Muscle layer of duodenum (tissue), 2 donors: ENCODE data around the gene COMT.

ENCODE experiments used
- H3K27ac ChIP-seq: one replicate; pipeline ENCODE4 v1.7.0; 2013; ENCODE audit warnings: mild to moderate bottlenecking, low read length
- H3K27me3 ChIP-seq: one replicate; pipeline ENCODE4 v1.7.0; 2013; ENCODE audit warnings: low read depth, mild to moderate bottlenecking, control low read depth, low read length
- H3K36me3 ChIP-seq, 2 donors: one replicate each; pipeline ENCODE4 v1.7.0; 2013; ENCODE audit warnings: low read length in 2 of 2, control low read depth in 1 of 2, mild to moderate bottlenecking in 1 of 2; ENCODE audit not compliant: insufficient read depth in 2 of 2, control insufficient read depth in 1 of 2
- H3K4me1 ChIP-seq, 2 donors: one replicate each; pipeline ENCODE4 v1.7.0; 2013; ENCODE audit warnings: low read length in 2 of 2, mild to moderate bottlenecking in 2 of 2, control low read depth in 1 of 2, moderate library complexity in 1 of 2; ENCODE audit not compliant: insufficient read depth in 2 of 2, control insufficient read depth in 1 of 2
- H3K4me3 ChIP-seq, 2 donors: one replicate each; pipeline ENCODE4 v1.7.0; 2013; ENCODE audit warnings: low read length in 2 of 2, low read depth in 1 of 2, mild to moderate bottlenecking in 1 of 2
- H3K9me3 ChIP-seq, 2 donors: one replicate each; pipeline ENCODE4 v1.7.0; 2013; ENCODE audit warnings: low read length in 2 of 2, control low read depth in 1 of 2, mild to moderate bottlenecking in 1 of 2; ENCODE audit not compliant: control insufficient read depth in 1 of 2
- donor health status: healthy.

The COMT gene

DNA sequence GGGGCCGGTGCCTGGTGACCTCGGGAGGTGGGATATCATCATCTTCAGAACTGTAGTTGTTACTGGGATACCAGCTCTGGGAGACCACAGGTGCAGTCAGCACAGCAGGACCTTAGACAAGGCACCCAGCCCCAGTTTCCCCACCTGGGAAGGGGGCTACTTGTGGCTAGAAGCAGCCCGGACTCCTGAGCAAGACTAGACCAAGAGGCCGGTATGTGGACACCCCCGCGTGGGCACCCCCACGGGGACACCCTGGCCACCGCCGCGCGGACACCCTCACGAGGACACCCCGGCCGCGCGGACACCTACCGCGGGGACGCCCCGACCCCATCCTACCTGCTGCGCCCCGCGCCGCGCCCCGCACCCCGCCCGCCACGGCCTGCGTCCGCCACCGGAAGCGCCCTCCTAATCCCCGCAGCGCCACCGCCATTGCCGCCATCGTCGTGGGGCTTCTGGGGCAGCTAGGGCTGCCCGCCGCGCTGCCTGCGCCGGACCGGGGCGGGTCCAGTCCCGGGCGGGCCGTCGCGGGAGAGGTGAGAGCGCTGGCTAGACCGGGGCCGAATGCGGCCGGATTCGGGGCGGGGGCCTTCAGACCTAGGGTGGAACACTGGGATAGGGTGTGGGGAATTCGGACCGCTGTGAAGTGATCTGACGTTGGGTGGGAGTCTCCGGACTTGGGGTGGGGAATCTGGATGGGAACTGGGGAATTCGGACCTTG, at the start of gene COMT, which contains the start of gene TXNRD2:
Gene COMT (plus strand): TSS at position 408 of the 718 bp plus-strand sequence. CDS start 20,755 bp downstream, outside the sequence.
Gene TXNRD2 (minus strand): TSS at position 454 of the 718 bp plus-strand sequence. CDS start 15 bp downstream, at position 439.
- Histone ChIP-seq H3K36me3 (peaks cover 0 to 19% of the 10 kb centered on the region in 2 donors), H3K9me3 (no peaks in the 10 kb centered on the region), H3K4me3 (peak within 1 kb of the TSS; percentile 76 to 96), H3K4me1 (peaks cover 14 to 28% of the 10 kb centered on the region in 2 donors), H3K27ac (peak within 1 kb of the TSS; percentile 96), H3K27me3 (no peaks in the 10 kb centered on the region)

- Histone ChIP-seq H3K9me3 (no peaks in the 10 kb centered on the region), H3K27ac (no peak overlapping the region), H3K4me3 (no peak overlapping the region), H3K36me3 (peaks cover 24 to 33% of the 10 kb centered on the region in 2 donors), H3K27me3 (no peaks in the 10 kb centered on the region), H3K4me1 (peaks cover 8 to 14% of the 10 kb centered on the region in 2 donors)
These were observed 49.2 kb upstream of the COMT start for GRCh38 chr22:19892257-19892879.

DNA sequence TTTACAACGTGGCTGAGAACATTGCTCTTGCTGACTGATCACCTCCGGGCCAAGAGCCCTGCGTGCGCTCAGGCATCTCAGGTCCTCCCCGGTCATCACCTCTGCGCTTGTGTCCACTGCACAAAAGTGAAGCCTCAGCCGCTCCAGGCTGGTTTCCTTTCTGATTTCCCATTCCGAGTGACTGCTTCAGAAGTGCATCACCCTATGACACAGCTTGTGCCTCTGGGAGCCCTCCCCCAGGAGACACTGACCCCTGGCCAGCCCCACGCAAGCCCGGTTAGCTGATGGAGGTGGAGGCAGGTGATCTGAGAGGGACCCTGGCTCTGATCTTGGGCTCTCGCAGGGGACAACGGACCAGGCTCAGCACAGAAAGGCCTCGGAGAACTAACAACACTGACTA, 48.6 kb upstream of the COMT start:
- no peak overlapping the region for H3K4me3 ChIP-seq
- H3K36me3 ChIP-seq = peaks cover 24 to 38% of the 10 kb centered on the region in 2 donors
- H3K4me1 ChIP-seq = peaks cover 8 to 14% of the 10 kb centered on the region in 2 donors

GRCh38 chr22:19893363-19893762, 48.2 kb upstream of the COMT start:
- Histone ChIP-seq H3K9me3 (no peaks in the 10 kb centered on the region), H3K27ac (no peak overlapping the region), H3K4me1 (peaks cover 8 to 14% of the 10 kb centered on the region in 2 donors), H3K36me3 (peaks cover 24 to 42% of the 10 kb centered on the region in 2 donors), H3K27me3 (no peaks in the 10 kb centered on the region), H3K4me3 (no peak overlapping the region)

More for the DNA sequence above, 48.6 kb upstream of the COMT start:
- Histone ChIP-seq H3K27ac (no peak overlapping the region), H3K27me3 (no peaks in the 10 kb centered on the region), H3K9me3 (no peaks in the 10 kb centered on the region)

- Histone ChIP-seq H3K27ac (no peak overlapping the region), H3K27me3 (no peaks in the 10 kb centered on the region), H3K4me1 (peaks cover 8 to 14% of the 10 kb centered on the region in 2 donors), H3K36me3 (peaks cover 29 to 51% of the 10 kb centered on the region in 2 donors), H3K9me3 (no peaks in the 10 kb centered on the region), H3K4me3 (no peak overlapping the region)
These were observed 46.3 kb upstream of the COMT start for GRCh38 chr22:19895160-19895849.

DNA sequence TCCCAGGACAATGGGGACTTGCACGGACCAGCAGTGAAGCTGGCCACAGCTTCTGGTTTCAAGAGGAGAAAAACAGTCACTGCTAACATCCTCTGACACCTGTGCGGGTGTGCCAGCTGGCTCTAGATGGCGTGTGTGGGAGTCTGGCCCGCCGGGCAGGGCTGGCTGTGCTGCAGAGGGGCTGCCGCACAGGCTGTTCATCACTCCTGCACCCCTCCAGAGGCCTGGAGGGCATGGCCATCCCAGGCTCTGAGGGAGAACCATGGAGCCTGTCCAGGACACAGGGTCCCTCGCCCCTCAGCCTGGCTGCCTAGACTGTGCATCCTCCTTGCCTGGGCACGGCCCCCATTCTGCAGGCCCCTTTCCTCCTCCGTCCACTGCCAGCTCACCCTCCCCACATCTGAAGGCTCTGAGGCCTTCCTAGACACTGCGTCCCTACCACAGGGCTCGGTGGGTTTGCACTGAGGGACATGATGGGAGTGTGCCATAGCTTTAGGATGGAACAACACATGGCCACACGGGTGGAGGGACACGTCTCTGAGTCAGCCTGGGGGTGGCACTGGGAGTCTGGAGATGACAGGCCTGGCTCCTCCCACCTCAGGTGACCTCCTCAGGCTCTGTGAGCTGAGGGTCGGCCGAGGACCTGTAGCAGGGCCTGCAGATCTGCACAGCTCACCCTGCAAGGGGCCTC, 44.8 kb upstream of the COMT start:
- Histone ChIP-seq H3K36me3 (peaks cover 26 to 61% of the 10 kb centered on the region in 2 donors), H3K27me3 (no peaks in the 10 kb centered on the region), H3K4me1 (peaks cover 8 to 9% of the 10 kb centered on the region in 2 donors), H3K4me3 (no peak overlapping the region), H3K27ac (no peak overlapping the region), H3K9me3 (no peaks in the 10 kb centered on the region)

DNA sequence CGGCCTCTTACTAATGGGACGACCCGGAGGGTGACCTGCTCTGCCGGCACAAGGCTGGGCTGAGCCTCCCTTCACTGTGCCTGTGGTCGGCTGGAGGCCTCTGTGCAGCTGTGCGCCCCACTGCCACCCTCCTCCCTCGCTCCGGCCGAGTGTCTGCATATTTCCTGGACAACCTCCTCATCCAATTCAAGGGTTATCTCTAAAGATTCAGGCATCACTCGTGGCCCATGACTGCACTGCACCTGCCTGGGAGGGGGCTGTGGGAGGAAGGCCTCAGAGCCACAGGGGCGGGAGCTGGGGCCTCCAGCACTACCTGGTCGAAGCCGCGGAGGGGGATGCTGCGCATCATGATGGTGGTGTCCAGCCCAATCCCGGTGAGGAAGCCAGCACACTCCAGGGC, 43.8 kb upstream of the COMT start:
- Histone ChIP-seq H3K4me3 (no peak overlapping the region), H3K27ac (no peak overlapping the region), H3K27me3 (no peaks in the 10 kb centered on the region), H3K36me3 (peaks cover 26 to 69% of the 10 kb centered on the region in 2 donors), H3K4me1 (peaks cover 0 to under 1% of the 10 kb centered on the region in 2 donors), H3K9me3 (no peaks in the 10 kb centered on the region)

DNA sequence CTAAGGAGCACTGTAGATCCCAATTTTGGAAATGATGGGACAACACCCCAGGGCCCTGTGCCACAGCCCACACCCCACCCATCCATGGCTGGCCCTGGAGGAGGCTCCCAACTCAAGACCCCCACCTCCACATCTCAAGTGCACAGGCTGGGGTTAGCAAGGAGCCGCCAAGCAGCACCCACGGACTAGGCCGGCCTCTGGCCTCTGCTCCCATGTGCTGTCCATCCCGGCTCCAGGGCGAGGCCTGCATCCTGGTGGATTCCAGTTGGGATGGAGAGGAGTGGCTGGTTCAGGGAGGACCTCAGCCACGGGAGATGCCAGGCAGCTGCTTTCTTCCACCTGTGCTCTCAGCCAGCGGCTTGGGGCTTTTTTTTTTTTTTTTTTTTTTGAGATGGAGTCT, 43.4 kb upstream of the COMT start:
- Histone ChIP-seq H3K4me3 (no peak overlapping the region), H3K27me3 (no peaks in the 10 kb centered on the region), H3K4me1 (no peaks in the 10 kb centered on the region), H3K9me3 (no peaks in the 10 kb centered on the region), H3K36me3 (peaks cover 22 to 65% of the 10 kb centered on the region in 2 donors), H3K27ac (no peak overlapping the region)

GRCh38 chr22:19898831-19899567, 42.6 kb upstream of the COMT start:
- H3K27me3 ChIP-seq = no peaks in the 10 kb centered on the region
- no peaks in the 10 kb centered on the region for H3K4me1 ChIP-seq
- H3K4me3 ChIP-seq = no peak overlapping the region
- no peak overlapping the region for H3K27ac ChIP-seq
- no peaks in the 10 kb centered on the region for H3K9me3 ChIP-seq
- H3K36me3 ChIP-seq = peaks cover 13 to 62% of the 10 kb centered on the region in 2 donors

GRCh38 chr22:19900707-19901436, 40.7 kb upstream of the COMT start:
- no peaks in the 10 kb centered on the region for H3K9me3 ChIP-seq
- no peaks in the 10 kb centered on the region for H3K27me3 ChIP-seq
- H3K36me3 ChIP-seq = peaks cover 6 to 49% of the 10 kb centered on the region in 2 donors
- no peaks in the 10 kb centered on the region for H3K4me1 ChIP-seq
- no peak overlapping the region for H3K27ac ChIP-seq
- no peak overlapping the region for H3K4me3 ChIP-seq
